ENCODE measurements around the gene SH3TC1. TPM values are rescaled to one million over a fixed set of nuclear protein-coding genes. Genes with fewer than 3 reads are reported as not detected.

The SH3TC1 gene
- total RNA-seq, 4 donors from 2014 or later: 9.6 to 12.9 (median 12.6) TPM

DNA sequence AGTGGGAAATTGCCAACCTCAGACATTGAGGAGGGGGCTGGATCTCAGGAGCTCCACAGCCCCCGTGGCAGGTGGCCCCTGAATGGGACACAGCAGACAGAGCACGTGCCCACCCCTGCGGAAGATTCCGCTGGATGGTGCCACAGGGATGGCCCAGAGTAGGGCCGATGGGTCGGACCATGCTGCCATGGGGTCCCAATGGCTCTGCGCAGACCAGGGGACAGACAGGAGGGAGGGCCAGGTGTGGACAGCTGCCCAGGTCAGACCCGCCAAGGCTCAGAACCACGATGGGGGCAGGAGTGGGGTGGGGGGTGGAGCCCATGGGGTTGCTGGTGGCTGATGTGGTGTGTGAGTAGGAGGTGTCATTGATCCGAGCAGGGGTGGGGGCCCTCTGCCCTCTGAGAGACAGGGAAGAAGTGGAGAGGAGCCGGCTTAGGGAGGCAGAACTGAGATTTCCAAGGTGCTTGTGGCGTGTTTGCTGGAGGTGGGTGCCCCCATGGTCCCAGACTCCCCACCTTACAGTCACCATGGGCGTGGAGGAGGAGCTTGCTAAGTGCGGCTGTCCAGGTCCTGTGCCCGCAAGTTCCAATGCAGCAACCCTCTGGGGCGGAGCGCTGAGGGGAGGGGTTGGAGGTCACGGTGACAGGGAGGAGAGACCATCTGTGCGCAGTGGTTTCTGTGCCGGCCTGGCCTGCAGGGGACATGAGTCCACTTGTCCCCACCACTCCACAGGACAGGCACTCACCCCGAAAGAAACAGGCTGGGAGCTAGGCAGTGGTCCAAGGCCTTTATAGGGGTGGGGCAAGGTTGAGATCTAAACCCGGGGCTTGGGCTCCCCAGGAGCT lies 12.9 kb downstream of the SH3TC1 start:
- 90 to 92% methylated on average over 7 to 9 of the region's 22 CpGs for WGBS, 2 donors (ENCODE audit: low coverage in 1 of 2)
- H3K36me3 ChIP-seq: peaks cover 0 to 17% of the 10 kb centered on the region in 2 donors
- no peak for ATAC-seq
- TF ChIP-seq EP300 (IDR thresholded peaks at IDR 0.05) (no peak), POLR2AphosphoS5 (IDR thresholded peaks at IDR 0.05) (no peak), POLR2A (IDR thresholded peaks at IDR 0.05) (no peak)
- TF ChIP-seq, protein P1, sequence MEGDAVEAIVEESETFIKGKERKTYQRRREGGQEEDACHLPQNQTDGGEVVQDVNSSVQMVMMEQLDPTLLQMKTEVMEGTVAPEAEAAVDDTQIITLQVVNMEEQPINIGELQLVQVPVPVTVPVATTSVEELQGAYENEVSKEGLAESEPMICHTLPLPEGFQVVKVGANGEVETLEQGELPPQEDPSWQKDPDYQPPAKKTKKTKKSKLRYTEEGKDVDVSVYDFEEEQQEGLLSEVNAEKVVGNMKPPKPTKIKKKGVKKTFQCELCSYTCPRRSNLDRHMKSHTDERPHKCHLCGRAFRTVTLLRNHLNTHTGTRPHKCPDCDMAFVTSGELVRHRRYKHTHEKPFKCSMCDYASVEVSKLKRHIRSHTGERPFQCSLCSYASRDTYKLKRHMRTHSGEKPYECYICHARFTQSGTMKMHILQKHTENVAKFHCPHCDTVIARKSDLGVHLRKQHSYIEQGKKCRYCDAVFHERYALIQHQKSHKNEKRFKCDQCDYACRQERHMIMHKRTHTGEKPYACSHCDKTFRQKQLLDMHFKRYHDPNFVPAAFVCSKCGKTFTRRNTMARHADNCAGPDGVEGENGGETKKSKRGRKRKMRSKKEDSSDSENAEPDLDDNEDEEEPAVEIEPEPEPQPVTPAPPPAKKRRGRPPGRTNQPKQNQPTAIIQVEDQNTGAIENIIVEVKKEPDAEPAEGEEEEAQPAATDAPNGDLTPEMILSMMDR (IDR thresholded peaks at IDR 0.05): no peak
- no peaks in the 10 kb centered on the region for H3K27me3 ChIP-seq
- no peak overlapping the region for H3K27ac ChIP-seq
- peaks cover 0 to 17% (median 3%) of the 10 kb centered on the region in 3 donors for H3K4me1 ChIP-seq
- H3K4me3 ChIP-seq: no peak overlapping the region
- no peaks in the 10 kb centered on the region for H3K9me3 ChIP-seq

DNA sequence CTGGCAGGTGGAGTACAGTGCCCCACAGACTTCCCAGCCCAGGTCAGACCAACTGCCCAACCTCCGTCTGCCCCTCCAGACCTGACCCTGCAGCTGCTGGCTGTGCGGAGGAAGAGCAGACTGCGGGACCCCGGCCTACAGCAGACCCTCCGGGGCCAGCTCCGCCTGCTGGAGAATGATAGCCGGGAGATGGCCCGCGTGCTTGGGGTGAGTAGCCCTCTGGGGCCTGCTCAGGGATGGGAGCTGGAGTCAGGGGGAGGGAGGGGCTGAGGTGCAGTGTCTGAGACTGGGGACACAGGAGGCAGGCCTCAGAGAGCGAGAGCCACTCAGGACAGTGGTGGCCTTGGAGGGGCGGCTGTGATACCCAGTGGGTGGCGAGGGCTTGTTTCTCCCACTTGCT lies 13.5 kb downstream of the SH3TC1 start:
- Histone ChIP-seq H3K4me3 (no peak overlapping the region), H3K36me3 (peaks cover 0 to 20% of the 10 kb centered on the region in 2 donors), H3K4me1 (peaks cover 0 to 17% (median 3%) of the 10 kb centered on the region in 3 donors), H3K27ac (no peak overlapping the region), H3K27me3 (no peaks in the 10 kb centered on the region), H3K9me3 (no peaks in the 10 kb centered on the region)
- no peak for TF ChIP-seq EP300 (IDR thresholded peaks at IDR 0.05)
- TF ChIP-seq, protein P1 (IDR thresholded peaks at IDR 0.05): no peak
- TF ChIP-seq POLR2AphosphoS5 (IDR thresholded peaks at IDR 0.05): no peak
- no peak for TF ChIP-seq POLR2A (IDR thresholded peaks at IDR 0.05)
- 80 to 100% methylated on average over 1 of the region's 12 CpGs for WGBS, 2 donors (ENCODE audit: low coverage in 1 of 2)
- ATAC-seq: no peak

DNA sequence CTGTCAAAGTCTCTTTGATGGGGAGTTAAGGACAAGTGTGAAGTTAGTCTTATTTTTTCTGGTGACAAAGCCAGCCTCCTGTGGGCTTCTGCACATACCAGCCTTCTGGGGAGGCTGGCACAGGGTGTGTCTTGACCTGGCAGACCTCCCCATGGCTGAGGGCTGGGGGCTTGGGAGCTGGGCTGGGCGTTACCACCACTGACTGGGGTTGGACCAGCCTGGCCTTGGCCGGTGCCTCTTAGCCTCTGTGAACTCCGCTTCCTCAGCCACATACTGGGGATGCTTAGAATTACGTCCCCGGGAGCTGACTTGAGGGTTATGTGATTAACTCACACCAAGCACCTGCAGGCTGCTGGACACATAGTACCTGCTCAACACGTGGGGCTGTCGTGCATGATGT lies 14.0 kb downstream of the SH3TC1 start:
- peaks cover 0 to 20% of the 10 kb centered on the region in 2 donors for H3K36me3 ChIP-seq
- 80% methylated on average over 1 of the region's 7 CpGs; no CpG with 5 or more reads in 1 of the 2 donors for WGBS, 2 donors (ENCODE audit: low coverage in 1 of 2)
- no peaks in the 10 kb centered on the region for H3K27me3 ChIP-seq
- peaks cover 0 to 17% (median 3%) of the 10 kb centered on the region in 3 donors for H3K4me1 ChIP-seq
- no peak for TF ChIP-seq POLR2AphosphoS5 (IDR thresholded peaks at IDR 0.05)
- TF ChIP-seq, protein P1 (IDR thresholded peaks at IDR 0.05): no peak
- TF ChIP-seq POLR2A (IDR thresholded peaks at IDR 0.05): no peak
- TF ChIP-seq EP300 (IDR thresholded peaks at IDR 0.05): no peak
- H3K27ac ChIP-seq: no peak overlapping the region
- no peak for ATAC-seq
- H3K9me3 ChIP-seq: no peaks in the 10 kb centered on the region
- no peak overlapping the region for H3K4me3 ChIP-seq

GRCh38 chr4:8214136-8214535 lies 15.0 kb downstream of the SH3TC1 start:
- ATAC-seq: no peak
- Histone ChIP-seq H3K27me3 (no peaks in the 10 kb centered on the region), H3K27ac (no peak overlapping the region), H3K4me3 (no peak overlapping the region), H3K36me3 (peaks cover 0 to 21% of the 10 kb centered on the region in 2 donors), H3K4me1 (peaks cover 0 to 17% (median 3%) of the 10 kb centered on the region in 3 donors), H3K9me3 (no peaks in the 10 kb centered on the region)
- TF ChIP-seq POLR2AphosphoS5 (IDR thresholded peaks at IDR 0.05) (no peak), EP300 (IDR thresholded peaks at IDR 0.05) (no peak), POLR2A (IDR thresholded peaks at IDR 0.05) (no peak)
- TF ChIP-seq, protein P1 (IDR thresholded peaks at IDR 0.05): no peak
- WGBS, 2 donors (ENCODE audit: low coverage in 1 of 2): 83% methylated on average over 11 of the region's 13 CpGs; no CpG with 5 or more reads in 1 of the 2 donors

Data from gastroesophageal sphincter (tissue), 4 donors.